ENCODE data around the gene BTBD10.
"Not testable (repeated sequence)": the region's sequence is repeated elsewhere in the genome, so short reads cannot be mapped to it uniquely, and the experiment has no call there.

BTBD10 gene

DNA sequence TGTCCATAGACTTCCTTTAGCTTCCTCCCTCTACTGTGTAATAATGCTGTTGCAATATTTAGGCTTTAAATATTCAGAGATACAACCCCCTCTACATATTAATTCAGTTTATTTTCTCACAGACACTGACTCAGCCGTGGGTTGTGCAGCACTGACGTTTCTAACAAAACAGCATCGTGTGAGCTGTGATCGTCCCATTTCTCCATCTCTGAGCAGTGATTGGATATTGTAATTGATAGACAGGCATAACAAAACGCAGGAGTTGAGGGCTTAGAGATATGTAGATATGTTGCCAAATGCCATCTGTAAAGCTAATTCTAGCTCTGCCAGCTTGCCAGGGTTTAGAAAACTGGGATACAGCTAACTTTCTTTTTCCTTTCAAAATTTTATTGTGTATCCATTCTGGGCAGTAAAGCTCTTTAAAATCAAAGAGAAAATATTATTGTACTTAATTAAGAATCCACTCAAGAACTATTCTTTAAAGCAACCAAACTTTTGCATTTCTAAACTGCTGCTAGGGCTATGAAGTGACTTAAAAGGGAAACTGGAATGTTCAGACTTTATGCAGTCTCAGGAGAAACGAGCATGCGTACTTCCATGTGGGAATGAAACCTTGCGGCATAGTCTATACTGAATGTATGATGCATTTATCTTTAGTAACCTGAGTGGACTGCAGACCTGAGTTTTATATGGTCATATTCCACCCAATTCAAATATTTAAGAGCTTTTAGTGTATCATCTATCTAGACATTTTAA is 22.7 kb downstream of the BTBD10 start:
- DNase-seq (ENCODE audit: low read depth, low spot score) = no peak

- no peak for DNase-seq (ENCODE audit: low read depth, low spot score)
Observed at GRCh38 chr11:13438291-13438690, 24.7 kb downstream of the BTBD10 start.

DNA sequence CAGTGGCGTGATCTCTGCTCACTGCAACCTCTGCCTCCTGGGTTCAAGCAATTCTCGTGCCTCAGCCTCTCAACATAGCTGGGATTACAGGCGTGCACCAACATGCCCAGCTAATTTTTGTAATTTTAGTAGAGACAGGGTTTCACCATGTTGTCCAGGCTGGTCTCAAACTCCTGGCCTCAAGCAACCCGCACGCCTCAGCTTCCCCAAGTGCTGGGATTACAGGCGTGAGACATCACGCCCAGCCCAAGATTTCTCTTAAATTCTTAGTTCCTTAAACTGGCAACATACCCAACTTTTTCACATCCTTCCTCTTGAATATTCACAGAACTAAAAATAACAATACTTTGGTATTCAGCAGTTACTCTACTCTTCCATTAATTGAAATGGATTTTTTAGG is 26.2 kb downstream of the BTBD10 start:
- not testable (repeated sequence) for DNase-seq (ENCODE audit: low read depth, low spot score)

DNA sequence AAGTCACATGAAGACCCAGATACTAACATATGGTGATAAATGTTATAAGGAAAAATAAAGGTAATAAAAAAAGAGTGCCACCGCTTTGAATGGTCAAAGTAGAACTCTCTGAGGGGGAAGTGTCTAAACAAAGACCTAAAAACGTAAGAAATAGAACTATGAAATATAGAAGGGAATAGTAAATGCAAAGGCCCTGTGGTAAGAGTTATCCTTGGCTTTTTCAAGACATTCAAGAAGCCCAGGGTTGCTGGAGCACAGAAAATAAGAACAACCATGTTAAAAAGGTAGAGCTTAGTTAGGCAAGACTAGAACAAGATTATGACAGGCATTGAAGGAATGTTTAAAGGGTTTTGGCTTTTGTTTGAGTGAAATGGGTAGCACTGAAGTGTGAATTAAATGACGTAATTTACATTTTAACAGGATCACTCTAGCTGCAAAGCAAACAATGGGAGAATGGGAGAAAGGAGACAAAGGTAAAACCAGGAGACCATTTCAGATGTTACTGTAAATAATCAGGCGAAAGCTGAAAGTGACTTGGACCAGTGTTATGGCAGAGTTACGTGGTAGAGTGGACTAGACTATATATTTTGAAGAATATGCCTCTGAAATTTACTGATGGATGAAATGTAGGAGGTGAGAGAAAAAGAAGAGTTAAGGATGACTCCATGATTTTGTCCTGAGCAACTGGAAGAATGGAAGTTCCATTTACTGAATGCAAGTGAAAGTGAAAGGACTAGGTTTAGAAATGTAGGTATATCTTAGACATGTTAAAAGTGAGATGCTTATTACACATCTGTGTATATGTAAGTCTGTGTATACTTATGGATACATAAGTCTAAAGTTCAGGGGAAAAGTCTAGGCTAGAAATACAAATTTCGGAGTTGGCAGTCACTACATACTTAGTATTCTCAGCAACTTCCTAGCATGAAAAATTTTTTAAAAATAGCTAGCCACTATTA is 28.5 kb downstream of the BTBD10 start:
- no peak for DNase-seq (ENCODE audit: low read depth, low spot score)

DNA sequence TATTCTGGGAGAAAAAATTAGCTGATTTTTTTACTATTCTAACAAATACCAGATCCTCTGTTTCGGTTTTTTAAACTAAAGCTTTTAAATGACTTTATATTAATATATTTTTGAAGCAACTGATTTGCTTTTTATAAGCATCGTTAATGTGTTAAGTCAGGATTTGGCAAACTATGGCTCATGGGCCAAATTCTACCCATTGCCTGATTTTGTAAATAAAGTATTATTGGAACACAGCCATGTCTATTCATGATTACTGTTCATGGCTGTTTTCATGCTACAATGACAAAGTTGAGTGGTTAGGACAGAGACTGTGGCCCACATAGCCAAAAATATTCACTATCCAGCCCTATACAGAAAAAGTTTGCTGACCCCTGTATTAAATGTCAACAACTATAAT is 29.6 kb downstream of the BTBD10 start:
- DNase-seq (ENCODE audit: low read depth, low spot score) = no peak

DNA sequence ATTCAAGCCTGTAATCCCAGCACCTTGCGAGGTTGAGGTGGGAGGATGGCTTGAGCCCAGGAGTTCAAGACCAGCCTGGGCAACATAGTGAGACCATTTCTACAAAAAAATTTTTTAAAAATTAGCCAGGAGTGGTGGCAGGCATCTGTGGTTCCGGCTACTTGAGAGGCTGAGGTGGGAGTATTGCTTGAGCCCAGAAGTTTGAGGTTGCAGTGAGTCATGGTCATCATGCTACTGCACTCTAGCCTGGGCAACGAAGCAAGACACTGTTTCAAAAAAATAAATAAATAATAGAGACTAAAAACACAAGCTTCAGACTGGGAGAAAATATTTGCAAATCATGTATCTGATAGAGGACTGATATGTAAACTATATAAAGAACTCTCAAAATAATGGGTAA is 33.2 kb downstream of the BTBD10 start:
- DNase-seq (ENCODE audit: low read depth, low spot score) = no peak

DNA sequence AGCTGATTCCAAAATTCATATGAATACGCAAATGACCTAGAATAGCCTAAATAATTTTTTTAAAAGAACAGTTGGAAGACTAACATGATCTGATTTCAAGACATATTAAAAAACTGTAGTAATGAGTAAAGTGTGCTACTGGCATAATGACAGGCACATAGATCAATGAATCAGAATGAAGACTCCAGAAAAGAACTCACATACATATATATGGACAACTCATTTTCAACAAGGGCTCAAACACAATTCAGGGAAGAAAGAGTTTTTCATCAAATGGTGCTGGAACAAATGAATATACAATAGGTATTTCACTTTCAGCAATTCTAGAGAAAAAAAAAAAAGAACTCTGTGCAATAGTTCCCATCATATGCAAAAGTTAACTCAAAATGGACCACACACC is 33.7 kb downstream of the BTBD10 start:
- no peak for DNase-seq (ENCODE audit: low read depth, low spot score)

DNA sequence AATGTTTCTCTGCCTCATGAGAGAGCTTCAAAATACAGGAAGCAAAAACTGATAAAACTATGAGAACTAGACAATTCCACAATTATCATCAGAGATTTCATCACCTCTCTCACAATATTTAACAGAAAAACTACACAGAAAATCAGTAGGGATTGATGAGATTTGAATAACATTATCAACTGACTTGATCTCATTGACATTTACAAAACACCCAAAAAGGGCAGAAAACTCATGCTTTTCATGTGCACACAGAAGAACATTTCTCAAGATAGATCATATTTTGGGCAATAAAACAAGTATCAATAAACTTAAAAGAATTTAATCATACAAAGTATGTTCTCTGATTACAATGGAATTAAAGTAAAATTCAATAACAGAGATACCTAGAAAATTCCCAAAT is 35.6 kb downstream of the BTBD10 start:
- no peak for DNase-seq (ENCODE audit: low read depth, low spot score)

DNA sequence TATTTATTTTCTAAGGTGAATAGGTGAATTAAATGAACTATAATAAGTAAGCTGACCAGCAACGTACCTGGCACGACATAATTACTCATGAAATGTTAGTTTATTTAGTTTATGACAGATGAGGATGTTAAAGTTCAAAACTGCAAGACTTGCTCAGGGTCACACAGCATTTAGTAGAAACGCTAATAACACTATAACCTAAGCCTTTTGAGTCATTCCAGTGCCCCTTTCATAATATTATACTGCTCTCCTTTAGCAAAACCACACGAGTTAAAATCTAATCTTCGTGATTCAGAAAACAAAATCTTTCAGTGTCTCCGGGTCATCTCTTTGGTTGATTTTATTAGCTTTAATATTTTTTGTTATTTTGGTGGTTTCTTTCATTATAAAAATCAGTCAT is 39.6 kb downstream of the BTBD10 start:
- DNase-seq (ENCODE audit: low read depth, low spot score) = no peak

GRCh38 chr11:13421561-13421960 is 41.5 kb downstream of the BTBD10 start:
- DNase-seq (ENCODE audit: low read depth, low spot score) = no peak

DNA sequence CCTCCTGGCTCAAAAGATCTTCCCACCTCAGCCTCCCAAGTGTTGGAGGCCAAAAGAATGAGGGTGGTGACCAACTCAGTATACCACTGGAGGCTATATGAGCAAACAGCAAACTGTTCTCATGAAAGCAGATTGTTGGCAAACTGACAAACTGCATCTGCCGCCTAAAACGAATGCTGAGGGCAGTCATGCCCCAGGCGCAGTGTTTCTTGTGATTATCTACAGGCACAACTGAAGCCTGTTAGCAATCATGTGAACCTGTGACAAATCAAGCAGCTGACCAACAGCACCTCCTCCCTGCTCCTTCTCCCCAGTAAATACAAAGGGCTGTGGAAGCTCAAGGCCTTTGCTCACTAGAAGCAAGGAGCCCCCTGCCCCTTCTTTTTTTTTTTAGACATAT is 47.8 kb downstream of the BTBD10 start:
- no peak for DNase-seq (ENCODE audit: low read depth, low spot score)

- DNase-seq (ENCODE audit: low read depth, low spot score) = no peak
Observed at GRCh38 chr11:13405220-13405619, 57.8 kb downstream of the BTBD10 start.

DNA sequence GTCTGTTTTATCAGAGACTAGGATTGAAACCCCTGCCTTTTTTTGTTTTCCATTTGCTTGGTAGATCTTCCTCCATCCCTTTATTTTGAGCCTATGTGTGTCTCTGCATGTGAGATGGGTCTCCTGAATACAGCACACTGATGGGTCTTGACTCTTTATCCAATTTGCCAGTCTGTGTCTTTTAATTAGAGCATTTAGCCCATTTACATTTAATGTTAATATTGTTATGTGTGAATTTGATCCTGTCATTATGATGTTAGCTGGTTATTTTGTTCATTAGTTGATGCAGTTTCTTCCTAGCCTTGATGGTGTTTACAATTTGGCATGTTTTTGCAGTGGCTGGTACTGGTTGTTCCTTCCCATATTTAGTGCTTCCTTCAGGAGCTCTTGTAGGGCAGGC is 64.7 kb downstream of the BTBD10 start:
- DNase-seq (ENCODE audit: low read depth, low spot score) = not testable (repeated sequence)

GRCh38 chr11:13391217-13391616 is 71.8 kb downstream of the BTBD10 start:
- no peak for DNase-seq (ENCODE audit: low read depth, low spot score)

DNA sequence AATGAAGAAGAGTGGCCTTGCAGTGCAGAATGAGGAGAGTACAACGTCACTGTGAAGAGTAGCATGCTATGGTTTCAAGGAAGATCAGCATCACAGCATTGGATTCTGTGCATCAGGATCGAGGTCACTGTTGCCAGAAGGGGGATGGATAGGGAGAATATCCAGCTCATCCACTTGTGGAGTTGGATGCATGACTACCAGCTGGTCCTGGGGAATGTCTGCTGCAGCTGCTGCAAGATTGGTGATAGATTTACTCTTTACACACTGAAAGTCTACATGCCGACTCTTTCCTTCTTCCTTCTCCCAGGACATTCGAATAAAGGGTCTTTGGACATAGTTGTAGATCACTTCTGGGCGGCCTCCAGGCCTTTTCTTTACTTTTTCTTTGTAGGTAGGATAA is 74.3 kb downstream of the BTBD10 start:
- no peak for DNase-seq (ENCODE audit: low read depth, low spot score)

DNA sequence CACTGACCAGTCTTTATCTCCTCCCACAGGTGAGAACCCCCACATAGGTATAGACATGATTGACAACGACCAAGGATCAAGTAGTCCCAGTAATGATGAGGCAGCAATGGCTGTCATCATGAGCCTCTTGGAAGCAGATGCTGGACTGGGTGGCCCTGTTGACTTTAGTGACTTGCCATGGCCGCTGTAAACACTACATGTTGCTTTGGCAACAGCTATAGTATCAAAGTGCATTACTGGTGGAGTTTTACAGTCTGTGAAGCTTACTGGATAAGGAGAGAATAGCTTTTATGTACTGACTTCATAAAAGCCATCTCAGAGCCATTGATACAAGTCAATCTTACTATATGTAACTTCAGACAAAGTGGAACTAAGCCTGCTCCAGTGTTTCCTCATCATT is 76.5 kb downstream of the BTBD10 start:
- DNase-seq (ENCODE audit: low read depth, low spot score) = no peak

DNA sequence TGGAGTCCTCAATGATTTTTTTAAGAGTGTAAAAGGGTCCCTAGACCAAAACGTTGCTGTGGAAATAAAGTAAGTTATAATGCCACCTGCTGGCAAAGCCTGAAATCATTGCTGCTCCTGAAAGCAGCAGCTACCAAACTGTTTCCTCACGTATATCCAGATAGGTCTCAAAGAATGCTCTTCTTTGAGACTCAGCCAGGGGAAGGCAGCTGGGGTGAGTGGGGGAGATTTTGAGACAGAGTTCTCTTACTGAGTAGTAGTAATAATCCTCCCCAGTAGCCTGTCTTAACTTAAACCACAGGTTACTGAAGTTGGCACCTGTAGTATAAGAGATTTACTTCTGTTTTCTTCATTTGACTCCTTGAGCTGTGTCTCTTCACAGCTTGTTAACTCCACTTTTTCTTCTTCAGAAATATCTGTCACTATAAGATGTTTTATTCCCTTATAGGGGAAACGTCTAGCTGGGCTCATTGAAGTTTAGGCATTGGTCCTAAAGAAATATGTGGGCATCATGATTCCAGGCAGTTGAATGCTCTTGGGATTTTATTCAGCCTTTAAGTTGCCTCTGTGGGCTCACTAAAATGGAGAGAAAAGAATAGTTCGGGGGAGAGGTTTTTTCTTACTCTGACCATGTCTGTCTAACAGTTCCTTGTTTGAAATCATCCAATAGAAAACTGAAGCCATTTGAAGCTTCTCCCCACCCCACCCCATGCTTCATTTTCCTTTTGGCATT is 77.9 kb downstream of the BTBD10 start:
- DNase-seq (ENCODE audit: low read depth, low spot score) = no peak

GRCh38 chr11:13382751-13383150 is 80.3 kb downstream of the BTBD10 start:
- no peak for DNase-seq (ENCODE audit: low read depth, low spot score)

GRCh38 chr11:13380731-13381130 is 82.3 kb downstream of the BTBD10 start:
- DNase-seq (ENCODE audit: low read depth, low spot score) = no peak

GRCh38 chr11:13378316-13378715 is 84.7 kb downstream of the BTBD10 start:
- no peak for DNase-seq (ENCODE audit: low read depth, low spot score)

DNA sequence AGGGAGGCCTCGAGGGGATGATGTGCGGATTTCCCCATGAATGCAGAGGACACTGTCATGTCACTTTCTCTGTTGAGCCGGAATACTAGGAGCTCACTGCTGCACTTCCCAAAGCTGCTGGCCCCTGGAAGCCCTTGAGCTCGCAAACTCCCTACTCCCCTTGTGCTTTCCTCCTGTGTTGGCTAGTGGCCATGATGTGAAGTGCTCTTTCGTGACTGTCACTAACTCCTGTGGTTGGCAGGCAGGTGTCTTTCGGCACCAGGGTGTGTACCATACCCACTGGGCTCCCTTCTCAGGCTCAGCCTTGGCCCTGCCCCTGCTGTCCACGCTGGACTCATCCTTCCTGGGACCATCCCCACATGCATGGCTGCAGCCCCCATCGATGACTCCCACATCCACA is 86.2 kb downstream of the BTBD10 start:
- DNase-seq (ENCODE audit: low read depth, low spot score) = no peak

- no peak for DNase-seq (ENCODE audit: low read depth, low spot score)
Observed at GRCh38 chr11:13376402-13376801, 86.6 kb downstream of the BTBD10 start.

All from iPS DF 19.7 (cell line).